GM20431 (cell line): ENCODE data around the gene ERCC6L.
"Not testable (repeated sequence)": the region's sequence is repeated elsewhere in the genome, so short reads cannot be mapped to it uniquely, and the experiment has no call there.

Source experiments
- in situ Hi-C: fragments of 300-500 bp; cut with MseI, MboI; formaldehyde crosslinking; loops from one replicate; pipeline ENCODE4 v1.15.0; 2020; ENCODE audit warnings: low sequenced_read_pairs; ENCODE audit not compliant: unreplicated experiment

Gene ERCC6L

GRCh38 chrX:72255445-72255844, 16.6 kb upstream of the ERCC6L start:
- in situ Hi-C loops = no loop called here

GRCh38 chrX:72254816-72255215, 16.0 kb upstream of the ERCC6L start:
- in situ Hi-C loops = no loop called here

- in situ Hi-C loops = no loop called here
These were observed 14.9 kb upstream of the ERCC6L start for GRCh38 chrX:72253686-72254085.

- in situ Hi-C loops = no loop called here
These were observed 8.5 kb upstream of the ERCC6L start for GRCh38 chrX:72247206-72247942.

GRCh38 chrX:72245461-72246089, 6.7 kb upstream of the ERCC6L start:
- in situ Hi-C loops = no loop called here

GRCh38 chrX:72243472-72243871, 4.6 kb upstream of the ERCC6L start:
- in situ Hi-C loops = no loop called here

GRCh38 chrX:72240976-72241375, 2.1 kb upstream of the ERCC6L start:
- in situ Hi-C loops = no loop called here

- in situ Hi-C loops = no loop called here
These were observed 644 bp downstream of the ERCC6L start for GRCh38 chrX:72238183-72238582.

GRCh38 chrX:72236841-72237240, 2.0 kb downstream of the ERCC6L start:
- in situ Hi-C loops = no loop called here

- in situ Hi-C loops = no loop called here
These were observed 8.5 kb downstream of the ERCC6L start for GRCh38 chrX:72230290-72230689.

GRCh38 chrX:72220375-72220774, 18.5 kb downstream of the ERCC6L start:
- in situ Hi-C loops = not testable (repeated sequence)

GRCh38 chrX:72216973-72217372, 21.9 kb downstream of the ERCC6L start:
- in situ Hi-C loops = no loop called here

- in situ Hi-C loops = no loop called here
These were observed 30.6 kb downstream of the ERCC6L start for GRCh38 chrX:72208126-72208800.

GRCh38 chrX:72207366-72207765, 31.5 kb downstream of the ERCC6L start:
- in situ Hi-C loops = no loop called here

GRCh38 chrX:72205706-72206105, 33.1 kb downstream of the ERCC6L start:
- in situ Hi-C loops = no loop called here

GRCh38 chrX:72203421-72203820, 35.4 kb downstream of the ERCC6L start:
- in situ Hi-C loops = no loop called here

- in situ Hi-C loops = no loop called here
These were observed 35.9 kb downstream of the ERCC6L start for GRCh38 chrX:72202792-72203401.

GRCh38 chrX:72201836-72202536, 36.8 kb downstream of the ERCC6L start:
- in situ Hi-C loops = no loop called here

- in situ Hi-C loops = no loop called here
These were observed 55.9 kb downstream of the ERCC6L start for GRCh38 chrX:72182924-72183323.
